Hindlimb muscle (tissue), 1 donor: ENCODE measurements around the gene S1PR3. TPM values are rescaled to one million over a fixed set of nuclear protein-coding genes. Genes with fewer than 3 reads are reported as not detected.
"Not testable (repeated sequence)": the region's sequence is repeated elsewhere in the genome, so short reads cannot be mapped to it uniquely, and the experiment has no call there.

Experiments
- DNase-seq: peaks from one replicate; pipeline ENCODE4 v3.0.0-alpha.2; 2013
- polyA plus RNA-seq: library from polyadenylated mRNA; unstranded; fragments of 120-200 nt; gene quantifications from one replicate; pipeline ENCODE4 v1.2.1, GENCODE V29; 2013; ENCODE audit not compliant: insufficient read length

Gene S1PR3
- polyA plus RNA-seq = 24.3 TPM

DNA sequence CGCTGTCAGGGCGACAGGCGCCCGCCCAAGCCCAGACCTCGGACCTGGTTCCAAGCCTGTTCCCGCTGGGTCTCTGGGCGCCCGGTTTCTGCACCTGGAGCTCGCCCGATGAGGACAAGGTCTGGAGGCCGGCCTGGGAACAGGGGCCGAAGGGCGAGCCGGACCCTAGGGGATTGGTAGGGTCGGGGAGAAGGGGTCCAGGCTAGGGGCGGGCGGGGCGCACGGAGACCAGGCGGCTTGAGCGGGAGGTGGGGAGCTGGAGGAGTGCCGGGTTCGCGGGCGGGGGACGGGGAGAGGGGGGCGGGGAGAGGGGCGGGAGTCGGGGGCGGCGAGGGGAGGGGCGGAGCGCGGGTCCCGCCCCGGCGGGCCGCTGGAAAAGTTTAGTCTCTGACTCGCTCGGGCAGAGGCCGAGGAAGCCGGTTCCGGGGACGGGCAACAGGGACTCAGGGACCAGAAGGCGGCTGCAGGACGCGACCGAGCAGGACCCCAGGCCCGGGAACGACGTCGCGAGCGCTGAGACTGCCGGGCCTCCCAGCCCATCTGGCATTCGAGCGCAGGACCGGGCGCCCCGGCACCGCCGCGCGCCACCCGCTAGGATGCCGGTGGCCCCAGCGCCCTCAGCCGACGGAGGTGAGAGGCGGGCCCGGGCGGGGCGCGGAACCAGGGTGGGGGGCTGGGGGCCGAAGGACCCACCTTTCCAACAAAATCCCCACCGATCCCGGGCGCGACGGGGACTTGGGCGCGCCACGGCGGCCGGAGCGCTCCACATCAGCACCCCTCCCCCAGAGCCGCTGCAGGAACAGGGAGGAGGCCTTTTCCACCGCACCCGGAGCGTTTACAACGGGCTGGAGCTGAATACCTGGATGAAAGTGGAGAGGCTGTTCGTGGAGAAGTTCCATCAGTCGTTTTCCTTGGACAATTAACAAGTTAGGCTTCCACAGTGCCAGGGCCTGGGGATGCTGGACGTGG is at the start of gene S1PR3:
Gene S1PR3, plus strand, starts transcription at position 403 of the 969 bp plus-strand sequence. CDS start 9,733 bp downstream, outside the sequence.
- DNase-seq = peak; percentile 83

DNA sequence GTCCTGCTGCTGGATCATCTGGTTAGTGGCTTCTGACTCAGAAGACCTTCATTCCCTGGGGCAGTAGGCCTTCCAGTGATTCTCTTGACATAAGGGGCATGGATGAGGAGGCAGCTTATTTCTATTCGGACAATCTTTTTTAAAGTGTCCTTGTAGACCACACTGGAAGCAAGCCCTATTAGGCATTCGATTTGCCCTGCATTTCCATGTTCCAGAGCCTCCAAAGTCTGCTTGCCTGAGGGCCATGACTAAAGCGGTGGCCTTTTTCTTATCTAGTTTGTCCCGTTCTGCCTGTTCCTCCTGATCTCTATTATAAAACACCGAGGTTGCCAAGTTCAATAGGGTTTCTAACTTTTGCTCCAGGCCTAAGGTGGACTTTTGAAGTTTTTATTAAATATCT is 49.7 kb upstream of the S1PR3 start:
- not testable (repeated sequence) for DNase-seq

DNA sequence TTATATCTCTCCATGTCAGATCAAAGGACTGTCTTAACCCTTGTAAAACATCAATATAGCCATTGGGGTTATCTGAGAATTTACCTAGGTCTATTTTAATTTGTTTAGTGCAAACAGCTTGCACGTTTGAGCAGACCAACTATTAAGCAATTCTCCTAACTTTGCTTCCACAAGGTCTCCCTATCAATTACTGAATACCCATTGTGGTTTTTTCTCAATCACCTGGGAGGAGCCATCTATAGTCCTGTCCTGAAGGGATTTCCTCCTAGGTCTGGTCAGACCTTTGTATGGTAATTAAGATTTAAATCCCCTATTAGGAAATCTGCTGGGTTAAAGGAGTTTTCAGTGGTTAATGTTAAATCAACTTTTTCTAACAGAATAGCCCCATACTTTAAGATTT is 48.9 kb upstream of the S1PR3 start:
- DNase-seq = no peak

GRCh38 chr9:88945636-88946333 is 45.5 kb upstream of the S1PR3 start:
- DNase-seq = no peak

- no peak for DNase-seq
Measured at GRCh38 chr9:88947581-88948573, 43.4 kb upstream of the S1PR3 start.

GRCh38 chr9:88949425-88949824 is 41.8 kb upstream of the S1PR3 start:
- DNase-seq = peak; percentile 21

- DNase-seq = no peak
Measured at GRCh38 chr9:88949961-88950340, 41.3 kb upstream of the S1PR3 start.

GRCh38 chr9:88950341-88951154 is 40.7 kb upstream of the S1PR3 start:
- no peak for DNase-seq

DNA sequence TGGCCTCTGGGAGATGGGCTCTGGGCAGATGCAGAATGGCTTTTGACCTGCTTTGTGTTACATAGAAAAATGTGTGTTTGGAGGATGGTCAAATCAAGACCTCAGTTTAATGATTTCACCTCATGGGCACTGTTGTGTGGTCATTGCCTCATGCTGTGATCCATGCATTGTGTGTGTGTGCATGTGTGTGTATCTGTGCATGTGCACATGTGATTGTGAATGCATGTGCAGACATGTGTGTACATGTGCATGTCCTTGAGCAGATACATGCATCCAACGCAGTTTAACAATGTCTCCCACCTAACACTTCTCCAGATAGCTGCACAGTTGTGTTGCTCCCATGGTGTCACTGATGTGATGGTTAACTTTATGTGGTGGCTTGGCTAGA is 40.1 kb upstream of the S1PR3 start:
- no peak for DNase-seq

- no peak for DNase-seq
Measured at GRCh38 chr9:88952086-88952615, 39.1 kb upstream of the S1PR3 start.

- no peak for DNase-seq
Measured at GRCh38 chr9:88952976-88953375, 38.3 kb upstream of the S1PR3 start.

- peak; percentile 36 for DNase-seq
Measured at GRCh38 chr9:88953381-88954029, 37.8 kb upstream of the S1PR3 start.

GRCh38 chr9:88954066-88954465 is 37.2 kb upstream of the S1PR3 start:
- no peak for DNase-seq

- no peak for DNase-seq
Measured at GRCh38 chr9:88957526-88957925, 33.7 kb upstream of the S1PR3 start.

DNA sequence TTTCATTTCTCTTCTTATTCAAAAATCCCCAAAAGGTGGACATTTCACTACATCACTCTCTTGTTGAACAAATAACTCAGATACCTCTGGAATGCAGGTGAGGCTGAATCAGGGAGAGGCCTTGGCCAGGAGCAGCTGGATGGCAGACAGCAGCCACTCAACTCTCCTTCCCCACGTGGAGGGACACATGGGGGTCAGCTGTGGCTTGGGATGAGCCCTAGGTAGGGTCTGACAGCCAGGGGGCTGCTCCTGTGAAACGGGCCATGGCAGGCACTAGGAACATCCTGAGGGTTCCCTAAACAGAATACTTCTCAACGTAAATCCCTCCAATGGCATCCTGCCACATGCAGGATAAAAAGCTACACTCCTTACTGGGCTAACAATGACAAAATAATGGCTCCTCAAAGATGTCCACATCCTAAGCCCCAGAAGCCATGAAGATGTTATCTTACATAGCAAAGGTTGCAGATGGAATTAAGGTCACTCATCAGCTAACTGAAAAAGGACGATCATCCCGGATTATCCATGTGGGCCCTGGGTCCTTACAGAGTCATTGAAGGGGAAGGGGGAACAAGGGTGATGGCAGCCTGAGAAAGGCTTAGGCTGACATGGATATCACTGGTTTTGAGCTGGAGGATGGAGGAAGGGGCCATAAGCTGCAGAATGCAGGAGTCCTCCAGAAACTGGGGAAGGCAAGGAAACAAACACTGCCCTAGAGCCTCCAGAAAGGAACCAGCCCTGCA is 31.4 kb upstream of the S1PR3 start:
- DNase-seq = no peak

DNA sequence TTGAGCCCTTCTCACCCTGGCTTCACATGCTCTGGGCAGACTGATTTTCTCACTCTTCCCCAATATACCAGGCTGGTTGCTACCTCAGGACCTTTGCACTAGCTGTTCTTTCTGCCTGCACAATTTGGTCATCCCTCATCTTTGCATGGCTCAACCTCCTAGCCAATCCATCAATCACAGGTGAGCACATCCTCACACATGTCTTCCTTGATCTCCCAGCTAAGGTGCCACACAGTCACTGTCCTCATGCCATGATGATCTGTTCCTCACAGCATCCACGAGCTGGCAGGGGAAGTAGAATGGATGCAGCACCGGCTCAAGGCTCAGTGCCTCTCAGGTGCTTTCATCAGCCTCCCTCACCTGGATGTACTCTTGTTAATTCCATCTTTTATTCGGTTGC is 30.6 kb upstream of the S1PR3 start:
- DNase-seq = no peak

- no peak for DNase-seq
Measured at GRCh38 chr9:88965473-88965872, 25.8 kb upstream of the S1PR3 start.

GRCh38 chr9:88966894-88967676 is 24.2 kb upstream of the S1PR3 start:
- no peak for DNase-seq

GRCh38 chr9:88968799-88969198 is 22.5 kb upstream of the S1PR3 start:
- no peak for DNase-seq
